BE2C (cell line): Measurements from ENCODE around the gene POU2F1.

Experiments used
- DNase-seq: peaks from one replicate; pipeline ENCODE4 v3.0.0-alpha.2; 2020
- H3K27me3 ChIP-seq: fragments of 250-450 bp; sonication (Bioruptor Pico); 2 replicates; pipeline ENCODE4 v1.5.1; 2020; ENCODE audit warnings: mild to moderate bottlenecking
- H3K36me3 ChIP-seq: fragments of 250-450 bp; sonication (Bioruptor Pico); 2 replicates; pipeline ENCODE4 v1.5.1; 2020; ENCODE audit warnings: mild to moderate bottlenecking
- H3K4me1 ChIP-seq: fragments of 250-450 bp; sonication (Bioruptor Pico); 2 replicates; pipeline ENCODE4 v1.5.1; 2020
- H3K4me3 ChIP-seq: 2 replicates; pipeline ENCODE4 v1.5.1; 2011; ENCODE audit warnings: low read depth, low read length
- H3K9me3 ChIP-seq: fragments of 250-450 bp; sonication (Bioruptor Pico); 2 replicates; pipeline ENCODE4 v1.5.1; 2020
- TF ChIP-seq, protein P1 (sequence below): IDR thresholded peaks from 2 replicates; pipeline ENCODE4 v1.5.1; 2012; ENCODE audit warnings: mild to moderate bottlenecking, low read depth, low read length

Gene POU2F1

DNA sequence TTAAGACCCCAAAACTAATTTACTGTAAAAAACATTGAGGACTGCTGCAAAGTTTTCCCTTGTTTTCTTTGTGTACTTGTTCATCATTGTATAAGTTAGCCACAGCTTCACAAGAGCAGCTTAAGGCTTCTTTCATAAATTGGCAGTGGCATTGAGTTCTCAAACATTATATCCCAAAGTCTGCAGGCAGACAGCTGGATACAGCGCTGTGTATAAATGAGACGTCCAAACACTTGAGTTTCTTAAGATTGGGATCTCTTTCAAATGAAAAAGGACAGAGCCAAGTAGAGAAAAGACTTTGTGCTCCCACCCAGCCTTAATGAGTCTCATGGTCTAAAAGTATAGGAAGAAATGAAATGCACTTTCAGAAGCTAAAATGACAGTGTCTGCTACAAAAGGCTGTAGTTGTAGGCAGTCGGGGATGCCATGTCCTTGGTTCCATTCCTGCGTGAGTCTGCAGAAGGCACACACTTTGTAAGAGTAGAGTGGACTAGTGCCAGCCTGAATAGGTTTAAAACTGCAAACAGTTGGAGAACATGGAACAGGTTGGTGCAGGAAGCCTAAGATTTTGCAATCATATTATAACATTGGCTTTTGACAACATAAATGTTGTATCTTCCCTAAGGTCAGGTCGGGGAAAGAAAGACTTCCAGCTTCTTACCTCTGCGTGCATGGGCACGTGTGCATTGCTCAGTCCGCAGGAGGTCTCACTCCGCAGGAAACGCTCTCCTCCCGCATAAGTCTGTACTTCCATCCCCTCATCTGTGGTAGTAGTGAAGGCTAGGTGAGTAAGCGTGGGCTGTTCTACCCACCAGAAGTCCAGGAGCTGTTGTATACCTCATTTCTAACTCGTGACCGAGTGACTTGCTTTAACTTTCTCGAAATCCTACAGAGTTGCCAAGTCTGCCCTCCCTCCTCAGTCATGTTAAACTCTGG is 203.3 kb downstream of the POU2F1 start:
- H3K9me3 ChIP-seq, result no peaks in the 10 kb centered on the region
- H3K27me3 ChIP-seq, result no peaks in the 10 kb centered on the region
- H3K36me3 ChIP-seq, result peaks cover 3% of the 10 kb centered on the region
- no peak for DNase-seq
- no peak overlapping the region for H3K4me3 ChIP-seq
- H3K4me1 ChIP-seq, result no peaks in the 10 kb centered on the region
- TF ChIP-seq, protein P1, sequence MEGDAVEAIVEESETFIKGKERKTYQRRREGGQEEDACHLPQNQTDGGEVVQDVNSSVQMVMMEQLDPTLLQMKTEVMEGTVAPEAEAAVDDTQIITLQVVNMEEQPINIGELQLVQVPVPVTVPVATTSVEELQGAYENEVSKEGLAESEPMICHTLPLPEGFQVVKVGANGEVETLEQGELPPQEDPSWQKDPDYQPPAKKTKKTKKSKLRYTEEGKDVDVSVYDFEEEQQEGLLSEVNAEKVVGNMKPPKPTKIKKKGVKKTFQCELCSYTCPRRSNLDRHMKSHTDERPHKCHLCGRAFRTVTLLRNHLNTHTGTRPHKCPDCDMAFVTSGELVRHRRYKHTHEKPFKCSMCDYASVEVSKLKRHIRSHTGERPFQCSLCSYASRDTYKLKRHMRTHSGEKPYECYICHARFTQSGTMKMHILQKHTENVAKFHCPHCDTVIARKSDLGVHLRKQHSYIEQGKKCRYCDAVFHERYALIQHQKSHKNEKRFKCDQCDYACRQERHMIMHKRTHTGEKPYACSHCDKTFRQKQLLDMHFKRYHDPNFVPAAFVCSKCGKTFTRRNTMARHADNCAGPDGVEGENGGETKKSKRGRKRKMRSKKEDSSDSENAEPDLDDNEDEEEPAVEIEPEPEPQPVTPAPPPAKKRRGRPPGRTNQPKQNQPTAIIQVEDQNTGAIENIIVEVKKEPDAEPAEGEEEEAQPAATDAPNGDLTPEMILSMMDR, result no peak

DNA sequence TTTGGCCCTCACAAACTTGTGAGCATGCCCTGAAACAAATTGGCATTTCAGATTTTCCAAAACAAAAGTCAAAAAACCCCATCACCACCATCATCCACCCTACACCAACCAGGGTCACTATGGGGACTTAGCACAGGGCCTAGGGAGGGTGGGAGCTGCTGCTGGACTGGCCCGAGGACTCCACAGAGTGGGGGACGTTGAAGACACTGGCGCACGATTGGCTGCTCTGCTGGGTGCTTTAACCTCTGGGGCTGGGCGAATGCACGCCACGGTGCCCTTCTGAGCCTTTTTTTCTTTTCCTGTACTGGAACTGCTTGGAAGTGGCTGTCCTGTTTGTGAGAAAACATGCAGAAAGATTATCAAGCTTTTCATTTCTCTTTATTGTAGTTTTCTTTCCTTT is 204.8 kb downstream of the POU2F1 start:
- Histone ChIP-seq H3K27me3 (no peaks in the 10 kb centered on the region), H3K9me3 (no peaks in the 10 kb centered on the region), H3K36me3 (peaks cover 1% of the 10 kb centered on the region), H3K4me3 (no peak overlapping the region), H3K4me1 (no peaks in the 10 kb centered on the region)
- no peak for DNase-seq
- TF ChIP-seq, protein P1, result no peak

DNA sequence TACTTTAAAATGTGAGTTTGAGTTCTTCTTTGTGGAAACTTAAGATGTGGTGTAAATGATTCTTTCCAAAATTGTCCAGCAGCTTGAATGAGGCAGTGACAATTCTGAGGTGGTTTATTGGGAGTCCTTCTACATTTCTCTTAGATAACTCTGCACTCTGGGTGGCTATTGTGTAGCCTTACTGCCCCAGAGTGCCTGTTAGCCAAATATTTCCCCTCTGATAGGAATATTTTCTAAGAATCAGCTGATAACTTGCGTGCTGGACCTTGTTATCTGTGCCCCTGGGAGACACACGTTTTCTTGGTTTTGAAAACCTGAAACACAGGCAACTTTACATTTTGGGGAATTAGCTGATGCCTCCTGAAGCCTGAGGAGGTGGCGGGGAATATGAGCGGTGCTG is 206.0 kb downstream of the POU2F1 start:
- DNase-seq, result no peak
- H3K4me1 ChIP-seq, result no peaks in the 10 kb centered on the region

DNA sequence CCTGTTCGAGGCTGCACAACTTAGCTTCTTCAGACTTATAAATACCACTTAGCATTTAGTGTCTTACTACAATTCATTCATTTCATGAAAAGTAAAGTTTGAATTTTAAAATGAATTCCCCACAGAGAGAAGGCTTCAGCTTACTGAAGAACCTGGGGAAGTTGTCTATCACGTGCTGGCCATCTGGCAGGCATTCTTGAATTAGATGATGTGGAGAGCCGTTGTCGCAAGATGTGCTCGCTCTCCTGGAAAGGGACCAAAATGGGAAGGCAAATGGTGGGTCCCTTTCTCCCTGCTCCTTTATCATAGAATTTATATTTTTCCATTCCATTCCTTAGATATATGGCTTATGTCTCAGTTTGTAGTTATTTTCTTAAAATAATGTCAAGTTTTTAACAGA is 207.2 kb downstream of the POU2F1 start:
- Histone ChIP-seq H3K4me3 (no peak overlapping the region), H3K9me3 (no peaks in the 10 kb centered on the region), H3K4me1 (no peaks in the 10 kb centered on the region), H3K27me3 (no peaks in the 10 kb centered on the region), H3K36me3 (no peaks in the 10 kb centered on the region)
- TF ChIP-seq, protein P1, result no peak
- no peak for DNase-seq

More for the DNA sequence above, 206.0 kb downstream of the POU2F1 start:
- H3K9me3 ChIP-seq, result no peaks in the 10 kb centered on the region
- TF ChIP-seq, protein P1, result no peak
- no peaks in the 10 kb centered on the region for H3K27me3 ChIP-seq
- no peak overlapping the region for H3K4me3 ChIP-seq
- H3K36me3 ChIP-seq, result no peaks in the 10 kb centered on the region

DNA sequence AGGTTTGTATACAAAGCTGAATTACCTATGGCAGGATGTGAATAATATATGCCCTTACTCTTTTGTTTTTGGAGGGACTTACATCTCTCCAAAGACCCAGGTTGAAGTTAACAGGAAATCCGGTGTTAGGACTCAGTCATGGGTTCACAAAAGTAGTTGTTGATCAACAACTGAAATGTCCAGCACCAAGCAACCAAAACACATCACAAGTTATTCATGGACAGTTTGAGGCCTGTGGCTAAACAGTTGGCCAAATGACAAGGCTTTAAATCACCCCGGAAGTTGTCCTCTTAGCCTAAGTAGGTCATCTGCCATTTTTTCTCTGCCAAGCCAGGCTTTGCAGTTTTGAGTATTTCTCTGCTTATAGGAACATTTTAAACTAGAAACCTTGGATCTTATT is 207.7 kb downstream of the POU2F1 start:
- H3K9me3 ChIP-seq, result no peaks in the 10 kb centered on the region
- TF ChIP-seq, protein P1, result no peak
- no peaks in the 10 kb centered on the region for H3K36me3 ChIP-seq
- H3K4me3 ChIP-seq, result no peak overlapping the region
- no peaks in the 10 kb centered on the region for H3K4me1 ChIP-seq
- DNase-seq, result no peak
- H3K27me3 ChIP-seq, result no peaks in the 10 kb centered on the region

DNA sequence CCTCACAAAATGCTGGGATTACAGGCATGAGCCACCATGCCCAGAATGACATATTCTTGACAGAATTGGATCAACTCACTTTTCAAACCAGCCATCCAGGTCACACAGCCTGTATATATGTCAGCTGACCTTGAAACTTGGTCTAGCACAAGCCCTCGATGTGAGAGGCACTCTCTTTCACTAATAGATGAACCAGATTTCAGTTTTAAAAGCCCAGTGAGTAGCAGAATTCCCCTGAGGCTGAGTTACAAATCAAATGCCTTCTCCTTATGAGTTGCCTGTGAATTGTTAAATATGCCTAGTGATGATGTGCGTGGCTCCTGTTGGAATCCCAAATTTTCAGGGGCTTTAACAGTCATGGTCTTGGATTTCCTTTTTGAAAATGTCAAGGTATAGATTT is 208.9 kb downstream of the POU2F1 start:
- H3K9me3 ChIP-seq, result no peaks in the 10 kb centered on the region
- no peaks in the 10 kb centered on the region for H3K4me1 ChIP-seq
- H3K27me3 ChIP-seq, result no peaks in the 10 kb centered on the region
- no peak overlapping the region for H3K4me3 ChIP-seq
- TF ChIP-seq, protein P1, result no peak
- no peak for DNase-seq
- H3K36me3 ChIP-seq, result no peaks in the 10 kb centered on the region
